H9 (cell line): ENCODE data around the gene KIAA1614. TPM values are rescaled to one million over a fixed set of nuclear protein-coding genes. Genes with fewer than 3 reads are reported as not detected.

Experiments used
- DNase-seq: peaks from one replicate; pipeline ENCODE4 v3.0.0-alpha.2; 2017
- H2AFZ ChIP-seq: one replicate; pipeline ENCODE4 v1.6.1; 2013; ENCODE audit warnings: mild to moderate bottlenecking, low read length, control low read depth, moderate library complexity
- H2AK5ac ChIP-seq: 2 replicates; pipeline ENCODE4 v1.6.1; 2013; ENCODE audit warnings: low read length, control low read depth, mixed read lengths; ENCODE audit not compliant: insufficient read length
- H2BK120ac ChIP-seq: one replicate; pipeline ENCODE4 v1.6.1; 2013; ENCODE audit warnings: low read depth, mild to moderate bottlenecking, low read length, control low read depth, inconsistent platforms; ENCODE audit not compliant: poor library complexity, severe bottlenecking
- H2BK12ac ChIP-seq: 2 replicates; pipeline ENCODE4 v1.6.1; 2013; ENCODE audit warnings: low read length, control low read depth, mixed read lengths, low read depth; ENCODE audit not compliant: insufficient read length
- H2BK15ac ChIP-seq: 2 replicates; pipeline ENCODE4 v1.6.1; 2013; ENCODE audit warnings: low read depth, low read length, control low read depth
- H2BK20ac ChIP-seq: one replicate; pipeline ENCODE4 v1.6.1; 2013; ENCODE audit warnings: low read depth, mild to moderate bottlenecking, low read length, control low read depth, inconsistent platforms; ENCODE audit not compliant: poor library complexity, severe bottlenecking
- H2BK5ac ChIP-seq: 2 replicates; pipeline ENCODE4 v1.6.1; 2013; ENCODE audit warnings: low read length, control low read depth, mixed read lengths; ENCODE audit not compliant: insufficient read length
- H3K14ac ChIP-seq: 2 replicates; pipeline ENCODE4 v1.6.1; 2013; ENCODE audit warnings: low read length, control low read depth; ENCODE audit not compliant: insufficient read depth
- H3K18ac ChIP-seq: 2 replicates; pipeline ENCODE4 v1.6.1; 2013; ENCODE audit warnings: low read depth, mild to moderate bottlenecking, mixed read lengths, low read length, control low read depth; ENCODE audit not compliant: insufficient read length
- H3K23ac ChIP-seq: 2 replicates; pipeline ENCODE4 v1.6.1; 2013; ENCODE audit warnings: low read length, control low read depth, mixed read lengths, low read depth; ENCODE audit not compliant: insufficient read length
- H3K23me2 ChIP-seq: 2 replicates; pipeline ENCODE4 v1.6.1; 2013; ENCODE audit warnings: low read depth, mild to moderate bottlenecking, mixed read lengths, low read length, control low read depth; ENCODE audit not compliant: insufficient read length, poor library complexity, severe bottlenecking
- H3K27ac ChIP-seq: 2 replicates; pipeline ENCODE4 v1.5.1; 2013; ENCODE audit warnings: low read length, control low read depth, mixed read lengths, low read depth; ENCODE audit not compliant: insufficient read length
- H3K27me3 ChIP-seq: 2 replicates; pipeline ENCODE4 v1.6.1; 2013; ENCODE audit warnings: low read length, control low read depth, inconsistent platforms; ENCODE audit not compliant: insufficient read depth
- H3K4ac ChIP-seq: 2 replicates; pipeline ENCODE4 v1.6.1; 2013; ENCODE audit warnings: low read depth, mild to moderate bottlenecking, control low read depth, inconsistent platforms, low read length, moderate library complexity
- H3K4me1 ChIP-seq: 2 replicates; pipeline ENCODE4 v1.6.1; 2013; ENCODE audit warnings: low read length, control low read depth, inconsistent platforms; ENCODE audit not compliant: insufficient read depth
- H3K4me2 ChIP-seq: 2 replicates; pipeline ENCODE4 v1.6.1; 2013; ENCODE audit warnings: low read length, control low read depth, mixed read lengths; ENCODE audit not compliant: insufficient read length, insufficient read depth
- H3K56ac ChIP-seq: 2 replicates; pipeline ENCODE4 v1.6.1; 2013; ENCODE audit warnings: low read depth, mild to moderate bottlenecking, mixed read lengths, low read length, control low read depth; ENCODE audit not compliant: insufficient read length
- H3K79me1 ChIP-seq: 2 replicates; pipeline ENCODE4 v1.6.1; 2013; ENCODE audit warnings: low read depth, mild to moderate bottlenecking, moderate library complexity, low read length, control low read depth, inconsistent platforms; ENCODE audit not compliant: insufficient read depth, poor library complexity, severe bottlenecking
- H3K79me2 ChIP-seq: 2 replicates; pipeline ENCODE4 v1.6.1; 2013; ENCODE audit warnings: low read length, control low read depth, inconsistent platforms; ENCODE audit not compliant: insufficient read depth
- H3K9ac ChIP-seq: 2 replicates; pipeline ENCODE4 v1.6.1; 2013; ENCODE audit warnings: low read length, control low read depth, mixed read lengths; ENCODE audit not compliant: insufficient read length; ENCODE audit errors: extremely low read depth
- H3K9me3 ChIP-seq: one replicate; pipeline ENCODE4 v1.6.1; 2013; ENCODE audit warnings: low read depth, low read length, inconsistent platforms; ENCODE audit not compliant: control insufficient read depth
- H3T11ph ChIP-seq: one replicate; pipeline ENCODE4 v1.6.1; 2013; ENCODE audit warnings: mild to moderate bottlenecking, low read length, control low read depth, inconsistent platforms
- H4K20me1 ChIP-seq: one replicate; pipeline ENCODE4 v1.6.1; 2013; ENCODE audit not compliant: control insufficient read depth, insufficient read length, insufficient read depth
- H4K5ac ChIP-seq: 2 replicates; pipeline ENCODE4 v1.6.1; 2013; ENCODE audit warnings: low read depth, mild to moderate bottlenecking, mixed read lengths, low read length, control low read depth; ENCODE audit not compliant: insufficient read length
- H4K8ac ChIP-seq: replicated peaks from 2 replicates; pipeline ENCODE4 v1.6.1; 2013; ENCODE audit warnings: low read length, control low read depth, mixed read lengths, low read depth; ENCODE audit not compliant: insufficient read length
- H4K91ac ChIP-seq: 2 replicates; pipeline ENCODE4 v1.6.1; 2013; ENCODE audit warnings: low read depth, mild to moderate bottlenecking, moderate library complexity, mixed read lengths, low read length, control low read depth; ENCODE audit not compliant: insufficient read length
- H3K27ac Mint-ChIP-seq, 3 experiments: 2 replicates in 2 of 3; 3 replicates in 1 of 3; pipeline ENCODE4 v1.8.0; 2020 to 2021; ENCODE audit warnings: mixed read lengths in 3 of 3, mild to moderate bottlenecking in 1 of 3, moderate library complexity in 1 of 3
- H3K27me3 Mint-ChIP-seq: 2 replicates; pipeline ENCODE4 v1.8.0; 2021; ENCODE audit warnings: low read depth, mild to moderate bottlenecking, moderate library complexity, mixed read lengths
- H3K36me3 Mint-ChIP-seq, 3 experiments: 2 replicates in 2 of 3; 3 replicates in 1 of 3; pipeline ENCODE4 v1.8.0; 2020 to 2021; ENCODE audit warnings: low read depth in 3 of 3, mixed read lengths in 3 of 3; ENCODE audit not compliant: insufficient read depth in 1 of 3
- H3K4me1 Mint-ChIP-seq, 2 experiments: 2 replicates each; pipeline ENCODE4 v1.8.0; 2020; ENCODE audit warnings: mixed read lengths in 2 of 2
- H3K4me3 Mint-ChIP-seq, 2 experiments: 2 replicates in 1 of 2; 3 replicates in 1 of 2; pipeline ENCODE4 v1.8.0; 2020 to 2021; ENCODE audit warnings: mild to moderate bottlenecking in 2 of 2, mixed read lengths in 2 of 2, moderate library complexity in 1 of 2
- H3K9me3 Mint-ChIP-seq, 2 experiments: 2 replicates in 1 of 2; 3 replicates in 1 of 2; pipeline ENCODE4 v1.8.0; 2020; ENCODE audit warnings: mild to moderate bottlenecking in 2 of 2, mixed read lengths in 2 of 2, moderate library complexity in 1 of 2
- CTCF ChIP-seq: fragments of 200-600 bp; sonication (generic); conservative IDR thresholded peaks from 3 replicates; pipeline ENCODE4 v1.8.0; 2021; ENCODE audit warnings: antibody characterized with exemption, mild to moderate bottlenecking
- WGBS: extraction: QIAGEN DNeasy Blood & Tissue Kit; methylation state at CpG from one replicate; pipeline ENCODE4 v1.1.7; 2013; ENCODE audit warnings: missing lambda C conversion rate, low lambda C conversion rate, mixed read lengths; ENCODE audit not compliant: insufficient read length; ENCODE audit errors: extremely low coverage; 5-methylcytosine and 5-hydroxymethylcytosine counted together
- total RNA-seq: library from RNA; stranded (reverse); gene quantifications from 2 replicates; pipeline ENCODE4 v1.2.1, GENCODE V29; 2021

KIAA1614 gene
- total RNA-seq, 1 experiment from 2014 or later: 1.3 TPM

- Histone ChIP-seq H2AK5ac (no peak overlapping the region), H3K18ac (peak overlapping the region; percentile 97), H2BK15ac (no peak overlapping the region), H4K8ac (peak overlapping the region; percentile 7), H3K79me2 (no peaks in the 10 kb centered on the region), H2AFZ (no peak overlapping the region), H3K4me1 (peaks cover 27% of the 10 kb centered on the region; the same call in 1 of the 2 replicates), H3K27ac (peak overlapping the region; percentile 89), H3K9me3 (no peaks in the 10 kb centered on the region), H3K27me3 (no peaks in the 10 kb centered on the region), H3K23ac (no peak overlapping the region), H3T11ph (peak overlapping the region; percentile 11), H4K20me1 (no peaks in the 10 kb centered on the region), H3K23me2 (peaks cover 6% of the 10 kb centered on the region), H2BK20ac (peak overlapping the region; percentile 7), H4K91ac (peak overlapping the region; percentile 98), H2BK120ac (peak overlapping the region; percentile 19), H2BK12ac (peak overlapping the region; percentile 40), H3K79me1 (no peaks in the 10 kb centered on the region), H3K9ac (peak overlapping the region; percentile 47), H3K14ac (peak overlapping the region; percentile 85), H2BK5ac (peak overlapping the region; percentile 43), H3K4ac (peak overlapping the region; percentile 38), H4K5ac (peak overlapping the region; percentile 54), H3K4me2 (peak overlapping the region; percentile 60), H3K56ac (no peak overlapping the region)
- H3K27ac Mint-ChIP-seq: peak overlapping the region; percentile 95 to 98 (median 97)
- peak overlapping the region; percentile 35 to 61 for H3K4me3 Mint-ChIP-seq
- no peaks in the 10 kb centered on the region; a peak in 1 of 7 replicates for H3K36me3 Mint-ChIP-seq
- H3K4me1 Mint-ChIP-seq: peaks cover 70 to 76% of the 10 kb centered on the region in 2 experiments
- TF ChIP-seq CTCF: no peak
- no CpG with 5 or more reads among the region's 13 CpGs for WGBS
- peak; percentile 96 for DNase-seq
- H3K9me3 Mint-ChIP-seq: no peaks in the 10 kb centered on the region
- H3K27me3 Mint-ChIP-seq: peaks cover 2% of the 10 kb centered on the region; the same call in 1 of the 2 replicates
These were observed 10.5 kb downstream of the KIAA1614 start for GRCh38 chr1:180923021-180923841.
